GM12878 (cell line): ENCODE data around the gene ATF3. TPM values are rescaled to one million over a fixed set of nuclear protein-coding genes. Genes with fewer than 3 reads are reported as not detected.
A peak's percentile ranks its signal among the peaks of the same experiment; 100 is the strongest.

Experiments
- EP300 ChIP-seq, 2 experiments: fragments of 150-350 bp in 1 of 2; IDR thresholded peaks; 2 replicates each; pipeline ENCODE4 v1.6.1; 2011 to 2012; ENCODE audit warnings: low read depth in 2 of 2, low read length in 2 of 2, borderline replicate concordance in 1 of 2, improper control_type of control experiment in 1 of 2, inconsistent platforms in 1 of 2; ENCODE audit not compliant: control insufficient read depth in 1 of 2
- HDGF ChIP-seq: fragments of 450-650 bp; IDR thresholded peaks from 2 replicates; pipeline ENCODE4 v1.6.1; 2016; ENCODE audit warnings: antibody characterized with exemption
- KLF5 ChIP-seq: fragments of 450-650 bp; IDR thresholded peaks from 2 replicates; pipeline ENCODE4 v1.6.1; 2014; ENCODE audit warnings: mild to moderate bottlenecking; ENCODE audit not compliant: partially characterized antibody
- RB1 ChIP-seq: fragments of 450-650 bp; formaldehyde crosslinking; IDR thresholded peaks from 2 replicates; pipeline ENCODE4 v1.6.1; 2017; ENCODE audit warnings: mild to moderate bottlenecking, borderline replicate concordance
- RCOR1 ChIP-seq: conservative IDR thresholded peaks from 2 replicates; pipeline ENCODE4 v1.6.1; 2012; ENCODE audit warnings: low read depth, low read length, improper control_type of control experiment
- RELB ChIP-seq: fragments of 450-650 bp; IDR thresholded peaks from 2 replicates; pipeline ENCODE4 v1.6.1; 2017; ENCODE audit warnings: low read depth, mild to moderate bottlenecking, moderate library complexity
- SIN3A ChIP-seq: IDR thresholded peaks from 2 replicates; pipeline ENCODE4 v1.6.1; 2012; ENCODE audit warnings: low read depth, low read length, improper control_type of control experiment
- SMAD1 ChIP-seq: fragments of 450-650 bp; IDR thresholded peaks from 2 replicates; pipeline ENCODE4 v1.6.1; 2018; ENCODE audit warnings: mild to moderate bottlenecking, low read depth; ENCODE audit not compliant: partially characterized antibody
- SMC3 ChIP-seq: IDR thresholded peaks from 2 replicates; pipeline ENCODE4 v1.6.1; 2011; ENCODE audit warnings: low read length, improper control_type of control experiment, borderline replicate concordance
- SREBF1 ChIP-seq: IDR thresholded peaks from 2 replicates; pipeline ENCODE4 v1.6.1; 2012; ENCODE audit warnings: mild to moderate bottlenecking, low read length
- TCF7 ChIP-seq: IDR thresholded peaks from 2 replicates; pipeline ENCODE4 v1.6.1; 2014; ENCODE audit warnings: antibody characterized with exemption, borderline replicate concordance
- WRNIP1 ChIP-seq: IDR thresholded peaks from 2 replicates; pipeline ENCODE4 v1.6.1; 2011; ENCODE audit warnings: low read depth, low read length, improper control_type of control experiment, borderline replicate concordance
- polyA plus RNA-seq, 11 experiments: library from polyadenylated mRNA; depleted of rRNA in 4 of 11; unstranded in 6 of 11; stranded (reverse) in 5 of 11; fragments of >200 nt; fragmentation: Nextera tagmentation in 4 of 11; fragmentation: Illumina TruSeq in 1 of 11; extraction: Ambion mirVana in 4 of 11; extraction: Trizol in 1 of 11; gene quantifications; 1 replicate in 1 of 11; 2 replicates in 10 of 11; pipeline versions ENCODE4 v1.2.1 to v1.2.3, GENCODE V29; 2011 to 2016; ENCODE audit warnings: inconsistent platforms in 2 of 11, missing spikeins in 2 of 11, low read depth in 1 of 11
- total RNA-seq, 4 experiments: library from RNA; depleted of rRNA in 3 of 4; stranded (reverse); fragments of >200 nt in 3 of 4; fragmentation: Illumina TruSeq in 1 of 4; extraction: Trizol in 1 of 4; gene quantifications; 2 replicates each; pipeline versions ENCODE4 v1.2.1 to v1.2.3, GENCODE V29; 2013 to 2021
- TF ChIP-seq, protein P1 (sequence below): fragments of 150-350 bp; IDR thresholded peaks from 2 replicates; pipeline ENCODE4 v1.6.1; 2016; ENCODE audit warnings: low read depth, low read length
- TF ChIP-seq, protein P2 (sequence below): IDR thresholded peaks from 2 replicates; pipeline ENCODE4 v1.6.1; 2011; ENCODE audit warnings: low read depth, low read length, improper control_type of control experiment, borderline replicate concordance
- TF ChIP-seq, protein P3 (sequence below): fragments of 450-650 bp; formaldehyde crosslinking; IDR thresholded peaks from 2 replicates; pipeline ENCODE4 v1.4.0; 2020; ENCODE audit warnings: mild to moderate bottlenecking, moderate library complexity

Gene ATF3
- total and polyA plus RNA-seq, 10 of the 15 experiments (the other 5 are each of a cell fraction or from before 2014, with no cell fraction given): 3.0 to 13.9 (median 8.3) TPM

DNA sequence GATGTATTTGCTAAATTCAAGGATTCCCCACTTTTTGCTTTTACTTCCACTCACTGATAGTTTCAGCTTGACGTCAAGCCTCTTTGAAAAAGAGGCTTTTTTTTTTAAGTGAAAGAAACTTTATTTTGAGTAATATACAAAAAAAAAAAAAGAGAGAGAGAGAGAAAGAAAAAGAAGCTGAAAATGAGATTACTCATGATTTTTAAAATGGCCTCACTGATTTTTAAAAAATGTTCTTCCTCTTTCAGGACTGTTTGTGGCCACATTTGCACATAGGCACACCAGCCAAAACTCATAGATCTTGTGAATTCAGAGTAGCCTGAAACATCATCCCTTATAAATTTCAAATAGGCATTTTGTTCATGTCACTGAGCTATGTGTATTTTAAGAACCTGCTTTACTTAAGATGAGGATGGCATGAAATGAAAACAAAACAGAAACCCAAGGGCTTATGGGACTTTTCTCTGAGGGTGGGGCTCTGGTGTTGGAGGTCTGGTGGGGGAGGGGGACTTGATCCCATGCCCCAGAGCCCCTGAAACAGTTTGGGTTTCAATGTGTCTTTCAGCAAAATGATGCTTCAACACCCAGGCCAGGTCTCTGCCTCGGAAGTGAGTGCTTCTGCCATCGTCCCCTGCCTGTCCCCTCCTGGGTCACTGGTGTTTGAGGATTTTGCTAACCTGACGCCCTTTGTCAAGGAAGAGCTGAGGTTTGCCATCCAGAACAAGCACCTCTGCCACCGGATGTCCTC lies 6.1 kb downstream of the ATF3 start (continued):
- TF ChIP-seq, protein P1, sequence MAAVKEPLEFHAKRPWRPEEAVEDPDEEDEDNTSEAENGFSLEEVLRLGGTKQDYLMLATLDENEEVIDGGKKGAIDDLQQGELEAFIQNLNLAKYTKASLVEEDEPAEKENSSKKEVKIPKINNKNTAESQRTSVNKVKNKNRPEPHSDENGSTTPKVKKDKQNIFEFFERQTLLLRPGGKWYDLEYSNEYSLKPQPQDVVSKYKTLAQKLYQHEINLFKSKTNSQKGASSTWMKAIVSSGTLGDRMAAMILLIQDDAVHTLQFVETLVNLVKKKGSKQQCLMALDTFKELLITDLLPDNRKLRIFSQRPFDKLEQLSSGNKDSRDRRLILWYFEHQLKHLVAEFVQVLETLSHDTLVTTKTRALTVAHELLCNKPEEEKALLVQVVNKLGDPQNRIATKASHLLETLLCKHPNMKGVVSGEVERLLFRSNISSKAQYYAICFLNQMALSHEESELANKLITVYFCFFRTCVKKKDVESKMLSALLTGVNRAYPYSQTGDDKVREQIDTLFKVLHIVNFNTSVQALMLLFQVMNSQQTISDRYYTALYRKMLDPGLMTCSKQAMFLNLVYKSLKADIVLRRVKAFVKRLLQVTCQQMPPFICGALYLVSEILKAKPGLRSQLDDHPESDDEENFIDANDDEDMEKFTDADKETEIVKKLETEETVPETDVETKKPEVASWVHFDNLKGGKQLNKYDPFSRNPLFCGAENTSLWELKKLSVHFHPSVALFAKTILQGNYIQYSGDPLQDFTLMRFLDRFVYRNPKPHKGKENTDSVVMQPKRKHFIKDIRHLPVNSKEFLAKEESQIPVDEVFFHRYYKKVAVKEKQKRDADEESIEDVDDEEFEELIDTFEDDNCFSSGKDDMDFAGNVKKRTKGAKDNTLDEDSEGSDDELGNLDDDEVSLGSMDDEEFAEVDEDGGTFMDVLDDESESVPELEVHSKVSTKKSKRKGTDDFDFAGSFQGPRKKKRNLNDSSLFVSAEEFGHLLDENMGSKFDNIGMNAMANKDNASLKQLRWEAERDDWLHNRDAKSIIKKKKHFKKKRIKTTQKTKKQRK: no peak
- TF ChIP-seq HDGF (no peak), EP300 (IDR thresholded peaks at IDR 0.05; ENCODE audit: borderline replicate concordance in 1 of 2, control insufficient read depth in 1 of 2, low read depth in 2 of 2, low read length in 2 of 2) (no peak), WRNIP1 (no peak), RB1 (no peak), KLF5 (no peak), SREBF1 (no peak), RCOR1 (no peak), TCF7 (no peak), RELB (0 out of 2 replicates have a peak, but pooled peaks have one; percentile 50), SMAD1 (no peak), SMC3 (no peak), SIN3A (no peak)
- TF ChIP-seq, protein P2, sequence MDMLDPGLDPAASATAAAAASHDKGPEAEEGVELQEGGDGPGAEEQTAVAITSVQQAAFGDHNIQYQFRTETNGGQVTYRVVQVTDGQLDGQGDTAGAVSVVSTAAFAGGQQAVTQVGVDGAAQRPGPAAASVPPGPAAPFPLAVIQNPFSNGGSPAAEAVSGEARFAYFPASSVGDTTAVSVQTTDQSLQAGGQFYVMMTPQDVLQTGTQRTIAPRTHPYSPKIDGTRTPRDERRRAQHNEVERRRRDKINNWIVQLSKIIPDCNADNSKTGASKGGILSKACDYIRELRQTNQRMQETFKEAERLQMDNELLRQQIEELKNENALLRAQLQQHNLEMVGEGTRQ: no peak
- TF ChIP-seq, protein P3, sequence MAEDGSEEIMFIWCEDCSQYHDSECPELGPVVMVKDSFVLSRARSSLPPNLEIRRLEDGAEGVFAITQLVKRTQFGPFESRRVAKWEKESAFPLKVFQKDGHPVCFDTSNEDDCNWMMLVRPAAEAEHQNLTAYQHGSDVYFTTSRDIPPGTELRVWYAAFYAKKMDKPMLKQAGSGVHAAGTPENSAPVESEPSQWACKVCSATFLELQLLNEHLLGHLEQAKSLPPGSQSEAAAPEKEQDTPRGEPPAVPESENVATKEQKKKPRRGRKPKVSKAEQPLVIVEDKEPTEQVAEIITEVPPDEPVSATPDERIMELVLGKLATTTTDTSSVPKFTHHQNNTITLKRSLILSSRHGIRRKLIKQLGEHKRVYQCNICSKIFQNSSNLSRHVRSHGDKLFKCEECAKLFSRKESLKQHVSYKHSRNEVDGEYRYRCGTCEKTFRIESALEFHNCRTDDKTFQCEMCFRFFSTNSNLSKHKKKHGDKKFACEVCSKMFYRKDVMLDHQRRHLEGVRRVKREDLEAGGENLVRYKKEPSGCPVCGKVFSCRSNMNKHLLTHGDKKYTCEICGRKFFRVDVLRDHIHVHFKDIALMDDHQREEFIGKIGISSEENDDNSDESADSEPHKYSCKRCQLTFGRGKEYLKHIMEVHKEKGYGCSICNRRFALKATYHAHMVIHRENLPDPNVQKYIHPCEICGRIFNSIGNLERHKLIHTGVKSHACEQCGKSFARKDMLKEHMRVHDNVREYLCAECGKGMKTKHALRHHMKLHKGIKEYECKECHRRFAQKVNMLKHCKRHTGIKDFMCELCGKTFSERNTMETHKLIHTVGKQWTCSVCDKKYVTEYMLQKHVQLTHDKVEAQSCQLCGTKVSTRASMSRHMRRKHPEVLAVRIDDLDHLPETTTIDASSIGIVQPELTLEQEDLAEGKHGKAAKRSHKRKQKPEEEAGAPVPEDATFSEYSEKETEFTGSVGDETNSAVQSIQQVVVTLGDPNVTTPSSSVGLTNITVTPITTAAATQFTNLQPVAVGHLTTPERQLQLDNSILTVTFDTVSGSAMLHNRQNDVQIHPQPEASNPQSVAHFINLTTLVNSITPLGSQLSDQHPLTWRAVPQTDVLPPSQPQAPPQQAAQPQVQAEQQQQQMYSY (CRISPR knock-in tag): no peak
